Fibroblast of lung (primary cell): ENCODE results near the gene FMN1. TPM values are rescaled to one million over a fixed set of nuclear protein-coding genes. Genes with fewer than 3 reads are reported as not detected.

Experiments used
- DNase-seq, 2 donors: peaks; one replicate each; pipeline versions ENCODE4 v3.0.0 to v3.0.0-alpha.2; 2010; ENCODE audit warnings: low read depth in 2 of 2
- H2AFZ ChIP-seq: 2 replicates; pipeline ENCODE4 v1.5.1; 2012; ENCODE audit warnings: low read length, control low read depth, inconsistent platforms
- H3K27ac ChIP-seq: 2 replicates; pipeline ENCODE4 v1.5.1; 2011; ENCODE audit warnings: low read length, control low read depth; ENCODE audit not compliant: insufficient read depth
- H3K27me3 ChIP-seq: 2 replicates; pipeline ENCODE4 v1.5.1; 2011; ENCODE audit warnings: mild to moderate bottlenecking, low read length; ENCODE audit not compliant: control insufficient read depth, insufficient read depth
- H3K36me3 ChIP-seq: 2 replicates; pipeline ENCODE4 v1.5.1; 2011; ENCODE audit warnings: low read length; ENCODE audit not compliant: control insufficient read depth, insufficient read depth
- H3K4me1 ChIP-seq: 2 replicates; pipeline ENCODE4 v1.5.1; 2011; ENCODE audit warnings: low read length; ENCODE audit not compliant: control insufficient read depth, insufficient read depth; ENCODE audit errors: extremely low read depth
- H3K4me2 ChIP-seq: 2 replicates; pipeline ENCODE4 v1.5.1; 2011; ENCODE audit warnings: low read length, control low read depth; ENCODE audit not compliant: insufficient read depth; ENCODE audit errors: extremely low read depth
- H3K4me3 ChIP-seq, 4 experiments: fragments of 200-600 bp in 1 of 4; sonication (generic) in 1 of 4; replicated peaks in 1 of 4; 2 replicates each; pipeline ENCODE4 v1.5.1; 2011 to 2016; ENCODE audit warnings: low read length in 4 of 4, low read depth in 3 of 4, mild to moderate bottlenecking in 3 of 4, control low read depth in 2 of 4, inconsistent platforms in 1 of 4, mixed read lengths in 1 of 4; ENCODE audit not compliant: insufficient read depth in 1 of 4; ENCODE audit errors: control extremely low read depth in 1 of 4
- H3K79me2 ChIP-seq: 2 replicates; pipeline ENCODE4 v1.5.1; 2012; ENCODE audit warnings: mild to moderate bottlenecking, low read length, inconsistent platforms; ENCODE audit not compliant: control insufficient read depth, insufficient read depth
- H3K9ac ChIP-seq: 2 replicates; pipeline ENCODE4 v1.5.1; 2011; ENCODE audit warnings: mild to moderate bottlenecking, low read length, control low read depth; ENCODE audit not compliant: insufficient read depth
- H3K9me3 ChIP-seq: 2 replicates; pipeline ENCODE4 v1.5.1; 2012; ENCODE audit warnings: low read depth, low read length; ENCODE audit not compliant: control insufficient read depth, insufficient read depth
- H4K20me1 ChIP-seq: 2 replicates; pipeline ENCODE4 v1.5.1; 2011; ENCODE audit warnings: low read length; ENCODE audit not compliant: control insufficient read depth, insufficient read depth; ENCODE audit errors: extremely low read depth
- CTCF ChIP-seq, 2 donors: IDR thresholded peaks in 1 of 2; conservative IDR thresholded peaks in 1 of 2; 1 replicate in 1 of 2; 2 replicates in 1 of 2; pipeline ENCODE4 v1.5.1; 2011 to 2012; ENCODE audit warnings: low read length in 2 of 2, control low read depth in 1 of 2, inconsistent platforms in 1 of 2, low read depth in 1 of 2, mild to moderate bottlenecking in 1 of 2
- EZH2 ChIP-seq: IDR thresholded peaks from 2 replicates; pipeline ENCODE4 v1.5.1; 2012; ENCODE audit warnings: low read length, control low read depth, mild to moderate bottlenecking; ENCODE audit errors: missing control alignments
- polyA plus RNA-seq, 2 donors: library from polyadenylated mRNA; depleted of rRNA in 1 of 2; stranded (reverse) in 1 of 2; unstranded in 1 of 2; fragments of >200 nt; gene quantifications; 2 replicates each; pipeline ENCODE4 v1.2.1, GENCODE V29; 2011 to 2012; ENCODE audit warnings: missing spikeins in 1 of 2
- total RNA-seq: library from RNA; depleted of rRNA; stranded (reverse); fragments of >200 nt; gene quantifications from 2 replicates; pipeline ENCODE4 v1.2.1, GENCODE V29; 2014

FMN1 gene
- total and polyA plus RNA-seq, 2 donors (not counting 1 experiment from before 2014, with no cell fraction given): 7.5 to 43.8 TPM

- H2AFZ ChIP-seq: no peak overlapping the region
- no peak overlapping the region for H3K4me3 ChIP-seq
- peaks cover 17% of the 10 kb centered on the region for H3K4me1 ChIP-seq
- H4K20me1 ChIP-seq: no peaks in the 10 kb centered on the region
- H3K36me3 ChIP-seq: no peaks in the 10 kb centered on the region
- DNase-seq: peak; percentile 51 to 60
- no peak overlapping the region for H3K4me2 ChIP-seq
- no peaks in the 10 kb centered on the region for H3K9me3 ChIP-seq
- H3K79me2 ChIP-seq: peaks cover 2% of the 10 kb centered on the region
- no peaks in the 10 kb centered on the region for H3K27me3 ChIP-seq
- H3K9ac ChIP-seq: no peak overlapping the region
- H3K27ac ChIP-seq: peak overlapping the region; percentile 46
- TF ChIP-seq EZH2 (no peak), CTCF (conservative IDR thresholded peaks at IDR 0.05 in 1 of 2, IDR thresholded peaks at IDR 0.05 in 1 of 2; ENCODE audit: low read depth in 1 of 2, low read length in 2 of 2) (no peak)
Measured at GRCh38 chr15:32909431-32909830, 285.1 kb downstream of the FMN1 start.

- H2AFZ ChIP-seq: no peak overlapping the region
- TF ChIP-seq EZH2 (no peak), CTCF (conservative IDR thresholded peaks at IDR 0.05 in 1 of 2, IDR thresholded peaks at IDR 0.05 in 1 of 2; ENCODE audit: low read depth in 1 of 2, low read length in 2 of 2) (no peak)
- no peak overlapping the region for H3K9ac ChIP-seq
- no peaks in the 10 kb centered on the region for H4K20me1 ChIP-seq
- H3K4me1 ChIP-seq: peaks cover 17% of the 10 kb centered on the region
- H3K4me2 ChIP-seq: no peak overlapping the region
- H3K9me3 ChIP-seq: no peaks in the 10 kb centered on the region
- H3K79me2 ChIP-seq: peaks cover 2% of the 10 kb centered on the region
- no peaks in the 10 kb centered on the region for H3K36me3 ChIP-seq
- H3K27me3 ChIP-seq: no peaks in the 10 kb centered on the region
- no peak overlapping the region for H3K4me3 ChIP-seq
- H3K27ac ChIP-seq: peak overlapping the region; percentile 68
- peak in 1 of 2 donors; percentile 65 for DNase-seq
Measured at GRCh38 chr15:32908872-32909271, 285.6 kb downstream of the FMN1 start.

GRCh38 chr15:32908135-32908801 is 286.2 kb downstream of the FMN1 start:
- H3K4me2 ChIP-seq: no peak overlapping the region
- peaks cover under 1% of the 10 kb centered on the region for H3K79me2 ChIP-seq
- H3K27me3 ChIP-seq: no peaks in the 10 kb centered on the region
- H3K36me3 ChIP-seq: no peaks in the 10 kb centered on the region
- H4K20me1 ChIP-seq: no peaks in the 10 kb centered on the region
- peaks cover 17% of the 10 kb centered on the region for H3K4me1 ChIP-seq
- H3K4me3 ChIP-seq: no peak overlapping the region
- no peak for TF ChIP-seq CTCF (conservative IDR thresholded peaks at IDR 0.05 in 1 of 2, IDR thresholded peaks at IDR 0.05 in 1 of 2; ENCODE audit: low read depth in 1 of 2, low read length in 2 of 2)
- TF ChIP-seq EZH2: no peak
- H2AFZ ChIP-seq: no peak overlapping the region
- DNase-seq: peak; percentile 52 to 86
- no peak overlapping the region for H3K9ac ChIP-seq
- H3K9me3 ChIP-seq: no peaks in the 10 kb centered on the region
- H3K27ac ChIP-seq: peak overlapping the region; percentile 68
